Activated T-helper 2 cell treated with anti-CD3 and anti-CD28 coated beads, Interferon-gamma antibody, Interleukin-2, Interleukin-4, amounts not matched to agents 10 μg/mL and 5 μg/mL and 100 μg/mL, durations not matched to agents 14 hours and 24 hours and 36 hours (primary cell): ENCODE measurements around the gene LRFN5. TPM values are rescaled to one million over a fixed set of nuclear protein-coding genes. Genes with fewer than 3 reads are reported as not detected.
"Not testable (repeated sequence)": the region's sequence is repeated elsewhere in the genome, so short reads cannot be mapped to it uniquely, and the experiment has no call there.

Experiments
- DNase-seq: peaks from one replicate; pipeline ENCODE4 v3.0.0; 2021; ENCODE audit warnings: low spot score
- H3K27ac Mint-ChIP-seq: one replicate; pipeline ENCODE4 v1.8.0; 2021; ENCODE audit warnings: mixed read lengths
- H3K27me3 Mint-ChIP-seq: one replicate; pipeline ENCODE4 v1.8.0; 2021; ENCODE audit warnings: low read depth, mixed read lengths
- H3K36me3 Mint-ChIP-seq: one replicate; pipeline ENCODE4 v1.8.0; 2021; ENCODE audit warnings: low read depth, mixed read lengths
- H3K4me1 Mint-ChIP-seq: one replicate; pipeline ENCODE4 v1.8.0; 2021; ENCODE audit warnings: low read depth, mixed read lengths
- H3K4me3 Mint-ChIP-seq: one replicate; pipeline ENCODE4 v1.8.0; 2021; ENCODE audit warnings: low read depth, mild to moderate bottlenecking, moderate library complexity, mixed read lengths
- H3K9me3 Mint-ChIP-seq: one replicate; pipeline ENCODE4 v1.8.0; 2021; ENCODE audit warnings: mixed read lengths
- intact Hi-C: fragments of 100-400 bp; cut with micrococcal nuclease; formaldehyde crosslinking; loops from one replicate; pipeline ENCODE4 v1.15.1; 2023
- total RNA-seq: library from RNA; stranded (reverse); gene quantifications from 2 replicates; pipeline ENCODE4 v1.2.3, GENCODE V29; 2022

The LRFN5 gene
- total RNA-seq, 1 donor from 2014 or later: not detected

GRCh38 chr14:41650802-41651201 lies 44.1 kb downstream of the LRFN5 start:
- no peak overlapping the region for H3K27ac Mint-ChIP-seq
- no peaks in the 10 kb centered on the region for H3K27me3 Mint-ChIP-seq
- H3K36me3 Mint-ChIP-seq: no peaks in the 10 kb centered on the region
- H3K4me1 Mint-ChIP-seq: no peaks in the 10 kb centered on the region
- no peak overlapping the region for H3K4me3 Mint-ChIP-seq
- intact Hi-C loops: no loop called here
- peaks cover 3% of the 10 kb centered on the region for H3K9me3 Mint-ChIP-seq
- no peak for DNase-seq

GRCh38 chr14:41654196-41654595 lies 47.5 kb downstream of the LRFN5 start:
- no peak for DNase-seq

GRCh38 chr14:41662780-41663472 lies 56.2 kb downstream of the LRFN5 start:
- no peaks in the 10 kb centered on the region for H3K27me3 Mint-ChIP-seq
- no peaks in the 10 kb centered on the region for H3K4me1 Mint-ChIP-seq
- no peaks in the 10 kb centered on the region for H3K36me3 Mint-ChIP-seq
- DNase-seq: no peak
- intact Hi-C loops: no loop called here
- no peak overlapping the region for H3K4me3 Mint-ChIP-seq
- no peaks in the 10 kb centered on the region for H3K9me3 Mint-ChIP-seq
- no peak overlapping the region for H3K27ac Mint-ChIP-seq

More at GRCh38 chr14:41654196-41654595, 47.5 kb downstream of the LRFN5 start:
- Mint-ChIP-seq H3K9me3 (no peaks in the 10 kb centered on the region), H3K4me3 (no peak overlapping the region), H3K27me3 (no peaks in the 10 kb centered on the region), H3K27ac (no peak overlapping the region), H3K4me1 (no peaks in the 10 kb centered on the region), H3K36me3 (no peaks in the 10 kb centered on the region)
- intact Hi-C loops: no loop called here

- Mint-ChIP-seq H3K9me3 (no peaks in the 10 kb centered on the region), H3K4me1 (no peaks in the 10 kb centered on the region), H3K4me3 (no peak overlapping the region), H3K36me3 (no peaks in the 10 kb centered on the region), H3K27me3 (no peaks in the 10 kb centered on the region), H3K27ac (no peak overlapping the region)
- DNase-seq: no peak
- intact Hi-C loops: no loop called here
Observed at GRCh38 chr14:41663473-41663850, 56.8 kb downstream of the LRFN5 start.

GRCh38 chr14:41666301-41666700 lies 59.6 kb downstream of the LRFN5 start:
- no peak overlapping the region for H3K27ac Mint-ChIP-seq
- H3K4me3 Mint-ChIP-seq: no peak overlapping the region
- no peaks in the 10 kb centered on the region for H3K36me3 Mint-ChIP-seq
- DNase-seq: no peak
- H3K27me3 Mint-ChIP-seq: no peaks in the 10 kb centered on the region
- intact Hi-C loops: no loop called here
- no peaks in the 10 kb centered on the region for H3K4me1 Mint-ChIP-seq
- H3K9me3 Mint-ChIP-seq: no peaks in the 10 kb centered on the region

- Mint-ChIP-seq H3K4me3 (no peak overlapping the region), H3K27ac (no peak overlapping the region), H3K4me1 (no peaks in the 10 kb centered on the region), H3K9me3 (no peaks in the 10 kb centered on the region), H3K36me3 (no peaks in the 10 kb centered on the region), H3K27me3 (no peaks in the 10 kb centered on the region)
- intact Hi-C loops: no loop called here
- DNase-seq: no peak
Observed at GRCh38 chr14:41668356-41668755, 61.7 kb downstream of the LRFN5 start.

- H3K4me1 Mint-ChIP-seq, H3K4me3 Mint-ChIP-seq, H3K27ac Mint-ChIP-seq, H3K36me3 Mint-ChIP-seq, DNase-seq, intact Hi-C loops, H3K27me3 Mint-ChIP-seq: not testable (repeated sequence)
- peaks cover 14% of the 10 kb centered on the region for H3K9me3 Mint-ChIP-seq
Observed at GRCh38 chr14:41673601-41674000, 66.9 kb downstream of the LRFN5 start.

- DNase-seq, H3K4me1 Mint-ChIP-seq, H3K27me3 Mint-ChIP-seq, H3K4me3 Mint-ChIP-seq, H3K36me3 Mint-ChIP-seq, intact Hi-C loops, H3K27ac Mint-ChIP-seq: not testable (repeated sequence)
- peaks cover 17% of the 10 kb centered on the region for H3K9me3 Mint-ChIP-seq
Observed at GRCh38 chr14:41674511-41674971, 67.9 kb downstream of the LRFN5 start.

GRCh38 chr14:41699486-41699885 lies 92.8 kb downstream of the LRFN5 start:
- H3K27me3 Mint-ChIP-seq: no peaks in the 10 kb centered on the region
- no peaks in the 10 kb centered on the region for H3K36me3 Mint-ChIP-seq
- H3K27ac Mint-ChIP-seq: no peak overlapping the region
- H3K4me3 Mint-ChIP-seq: no peak overlapping the region
- no peak for DNase-seq
- H3K9me3 Mint-ChIP-seq: no peaks in the 10 kb centered on the region
- no peaks in the 10 kb centered on the region for H3K4me1 Mint-ChIP-seq
- intact Hi-C loops: no loop called here

- intact Hi-C loops: no loop called here
- no peaks in the 10 kb centered on the region for H3K4me1 Mint-ChIP-seq
- no peaks in the 10 kb centered on the region for H3K27me3 Mint-ChIP-seq
- no peak overlapping the region for H3K27ac Mint-ChIP-seq
- no peak overlapping the region for H3K4me3 Mint-ChIP-seq
- DNase-seq: no peak
- no peaks in the 10 kb centered on the region for H3K36me3 Mint-ChIP-seq
- no peaks in the 10 kb centered on the region for H3K9me3 Mint-ChIP-seq
Observed at GRCh38 chr14:41718477-41719166, 111.9 kb downstream of the LRFN5 start.

GRCh38 chr14:41739203-41739602 lies 132.5 kb downstream of the LRFN5 start:
- no peak for DNase-seq
- H3K4me3 Mint-ChIP-seq: no peak overlapping the region
- H3K27ac Mint-ChIP-seq: no peak overlapping the region

GRCh38 chr14:41743140-41743539 lies 136.5 kb downstream of the LRFN5 start:
- H3K27me3 Mint-ChIP-seq: no peaks in the 10 kb centered on the region
- H3K4me1 Mint-ChIP-seq: no peaks in the 10 kb centered on the region
- H3K36me3 Mint-ChIP-seq: no peaks in the 10 kb centered on the region
- no peak overlapping the region for H3K27ac Mint-ChIP-seq
- DNase-seq: no peak
- H3K4me3 Mint-ChIP-seq: no peak overlapping the region
- no peaks in the 10 kb centered on the region for H3K9me3 Mint-ChIP-seq
- intact Hi-C loops: no loop called here

More at GRCh38 chr14:41739203-41739602, 132.5 kb downstream of the LRFN5 start:
- intact Hi-C loops: no loop called here
- Mint-ChIP-seq H3K36me3 (no peaks in the 10 kb centered on the region), H3K9me3 (peaks cover 6% of the 10 kb centered on the region), H3K4me1 (no peaks in the 10 kb centered on the region), H3K27me3 (no peaks in the 10 kb centered on the region)

- no peak for DNase-seq
- Mint-ChIP-seq H3K27ac (no peak overlapping the region), H3K9me3 (peaks cover under 1% of the 10 kb centered on the region), H3K4me1 (peaks cover 3% of the 10 kb centered on the region), H3K27me3 (no peaks in the 10 kb centered on the region), H3K4me3 (peak overlapping the region; percentile 31), H3K36me3 (no peaks in the 10 kb centered on the region)
- intact Hi-C loops: no loop called here
Observed at GRCh38 chr14:41749429-41749828, 142.8 kb downstream of the LRFN5 start.
